ENCODE measurements around the gene AIFM2. TPM values are rescaled to one million over a fixed set of nuclear protein-coding genes. Genes with fewer than 3 reads are reported as not detected.

The AIFM2 gene
- total and polyA plus RNA-seq, 5 donors from 2014 or later = 2.0 to 5.5 (median 2.4) TPM

DNA sequence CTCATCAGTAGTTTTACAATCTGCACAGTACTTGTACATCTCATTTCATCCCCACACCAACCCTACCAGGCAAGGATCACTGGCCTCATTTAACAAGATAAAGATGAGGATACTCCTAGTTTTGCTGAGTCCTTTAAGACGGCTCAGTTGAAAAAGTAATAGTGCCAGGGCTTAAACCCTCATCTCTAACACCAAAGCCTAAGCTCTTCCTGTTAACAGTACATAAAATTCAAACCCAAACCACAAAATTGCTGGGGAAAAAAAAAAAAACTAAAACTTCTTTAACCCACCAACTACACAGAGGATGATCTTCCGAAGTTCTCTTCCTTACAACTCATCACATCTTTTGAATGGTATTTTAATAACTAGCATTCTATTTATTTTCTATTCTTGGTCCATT, 36.4 kb upstream of the AIFM2 start:
- Mint-ChIP-seq H3K9me3 (no peaks in the 10 kb centered on the region), H3K27ac (peak overlapping the region; percentile 35 to 95 (median 94)), H3K4me3 (peak overlapping the region; percentile 89 to 99 (median 92)), H3K4me1 (peaks cover 20 to 66% (median 48%) of the 10 kb centered on the region in 4 donors), H3K36me3 (peaks cover 12% of the 10 kb centered on the region), H3K27me3 (no peaks in the 10 kb centered on the region)
- ATAC-seq (ENCODE audit: low read depth in 2 of 2) = no peak
- peak overlapping the region; percentile 95 for H3K4me3 ChIP-seq (ENCODE audit: low read depth, low read length)
- H3K27ac ChIP-seq (ENCODE audit: insufficient read depth, low read length, poor library complexity, severe bottlenecking) = peak overlapping the region; percentile 91
- peaks cover 15% of the 10 kb centered on the region for H3K36me3 ChIP-seq (ENCODE audit: control insufficient read depth, insufficient read depth, low read length)
- H3K9me3 ChIP-seq (ENCODE audit: control insufficient read depth in 2 of 2, low read length in 2 of 2) = no peaks in the 10 kb centered on the region
- peaks cover 45% of the 10 kb centered on the region for H3K4me1 ChIP-seq (ENCODE audit: control insufficient read depth, insufficient read depth, low read length, poor library complexity, severe bottlenecking)
- DNase-seq = peak in 1 of 3 donors; percentile 58
- no peaks in the 10 kb centered on the region for H3K27me3 ChIP-seq (ENCODE audit: control insufficient read depth, insufficient read depth, low read length)

DNA sequence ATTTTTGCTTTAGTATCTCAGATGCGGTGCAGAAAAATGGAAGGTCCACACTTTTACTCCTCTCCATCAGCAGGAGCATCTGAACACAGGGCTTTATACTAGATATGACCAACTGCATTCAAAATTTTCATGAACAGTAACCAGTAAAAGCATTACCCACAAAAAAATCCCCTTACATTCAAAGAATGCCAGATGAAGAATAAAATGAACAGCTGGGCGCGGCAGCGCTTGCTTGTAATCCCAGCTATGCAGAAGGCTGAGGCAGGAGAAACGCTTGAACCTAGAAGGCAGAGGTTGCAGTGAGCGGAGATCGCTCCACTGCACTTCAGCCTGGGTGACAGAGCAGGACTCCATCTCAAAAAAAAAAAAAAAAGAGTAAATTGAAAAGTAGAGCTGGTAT, 34.6 kb upstream of the AIFM2 start:
- H3K4me3 ChIP-seq (ENCODE audit: low read depth, low read length) = peak overlapping the region; percentile 55
- Mint-ChIP-seq H3K36me3 (peaks cover 21% of the 10 kb centered on the region), H3K9me3 (no peaks in the 10 kb centered on the region), H3K4me1 (peaks cover 30 to 75% (median 59%) of the 10 kb centered on the region in 4 donors), H3K27me3 (no peaks in the 10 kb centered on the region), H3K4me3 (peak overlapping the region; percentile 40 to 78 (median 56)), H3K27ac (peak overlapping the region in 1 of 3 donors; percentile 5)
- H3K4me1 ChIP-seq (ENCODE audit: control insufficient read depth, insufficient read depth, low read length, poor library complexity, severe bottlenecking) = peaks cover 56% of the 10 kb centered on the region
- H3K27me3 ChIP-seq (ENCODE audit: control insufficient read depth, insufficient read depth, low read length) = no peaks in the 10 kb centered on the region
- no peaks in the 10 kb centered on the region for H3K9me3 ChIP-seq (ENCODE audit: control insufficient read depth in 2 of 2, low read length in 2 of 2)
- ATAC-seq (ENCODE audit: low read depth in 2 of 2) (no peak), DNase-seq (no peak)
- no peak overlapping the region for H3K27ac ChIP-seq (ENCODE audit: insufficient read depth, low read length, poor library complexity, severe bottlenecking)
- H3K36me3 ChIP-seq (ENCODE audit: control insufficient read depth, insufficient read depth, low read length) = peaks cover 18% of the 10 kb centered on the region

DNA sequence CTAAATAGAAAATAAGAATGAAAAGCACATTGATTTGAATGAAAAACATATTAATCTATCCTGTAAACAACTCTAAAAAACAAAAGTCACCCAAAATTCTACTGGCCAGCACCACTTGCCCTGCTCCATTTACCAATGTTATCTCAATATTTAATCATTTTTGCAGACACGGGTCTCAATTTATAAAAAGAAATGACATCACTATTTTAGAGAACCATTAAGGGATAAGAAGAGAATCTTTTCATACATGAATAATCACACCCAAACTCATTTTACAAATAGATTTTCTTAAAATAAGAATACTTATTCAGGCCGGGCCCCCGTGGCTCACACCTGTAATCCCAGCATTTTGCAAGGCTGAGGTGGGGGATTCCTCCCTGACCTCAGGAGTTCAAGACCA, 33.8 kb upstream of the AIFM2 start:
- H3K36me3 Mint-ChIP-seq = peaks cover 21% of the 10 kb centered on the region
- H3K27me3 Mint-ChIP-seq = no peaks in the 10 kb centered on the region
- peak overlapping the region in 3 of 4 donors; percentile 14 to 82 (median 79) for H3K4me3 Mint-ChIP-seq
- Histone ChIP-seq H3K36me3 (ENCODE audit: control insufficient read depth, insufficient read depth, low read length) (peaks cover 20% of the 10 kb centered on the region), H3K4me3 (ENCODE audit: low read depth, low read length) (no peak overlapping the region), H3K9me3 (ENCODE audit: control insufficient read depth in 2 of 2, low read length in 2 of 2) (no peaks in the 10 kb centered on the region), H3K27ac (ENCODE audit: insufficient read depth, low read length, poor library complexity, severe bottlenecking) (no peak overlapping the region), H3K27me3 (ENCODE audit: control insufficient read depth, insufficient read depth, low read length) (no peaks in the 10 kb centered on the region), H3K4me1 (ENCODE audit: control insufficient read depth, insufficient read depth, low read length, poor library complexity, severe bottlenecking) (peaks cover 64% of the 10 kb centered on the region)
- no peak overlapping the region for H3K27ac Mint-ChIP-seq
- no peak for DNase-seq
- H3K4me1 Mint-ChIP-seq = peaks cover 35 to 83% (median 67%) of the 10 kb centered on the region in 4 donors
- H3K9me3 Mint-ChIP-seq = no peaks in the 10 kb centered on the region
- ATAC-seq (ENCODE audit: low read depth in 2 of 2) = no peak

DNA sequence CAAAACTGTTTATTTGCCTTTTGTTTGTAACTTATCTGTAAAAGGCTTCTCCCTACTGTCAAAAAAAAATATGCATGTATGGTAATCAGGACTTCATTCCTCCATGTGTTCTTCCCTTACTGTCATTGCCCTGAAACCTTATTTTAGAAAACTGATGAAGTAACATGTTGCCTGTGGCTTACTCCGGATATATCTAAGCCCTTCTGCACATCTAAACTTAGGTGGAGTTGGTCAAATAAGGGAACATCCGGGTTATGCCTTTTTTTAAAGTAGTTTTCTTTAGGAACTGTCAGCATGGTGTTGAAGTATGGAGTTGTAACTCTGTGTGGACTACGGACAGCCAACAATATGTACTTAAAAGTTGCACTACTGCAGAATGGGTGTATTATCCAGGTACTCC, 31.5 kb upstream of the AIFM2 start:
- peak overlapping the region in 2 of 3 donors; percentile 34 to 86 for H3K27ac Mint-ChIP-seq
- H3K9me3 ChIP-seq (ENCODE audit: control insufficient read depth in 2 of 2, low read length in 2 of 2) = no peaks in the 10 kb centered on the region
- H3K4me3 Mint-ChIP-seq = peak overlapping the region in 3 of 4 donors; percentile 47 to 61 (median 59)
- H3K4me3 ChIP-seq (ENCODE audit: low read depth, low read length) = peak overlapping the region; percentile 22
- ATAC-seq (ENCODE audit: low read depth in 2 of 2) (no peak), DNase-seq (peak in 1 of 3 donors; percentile 19)
- no peaks in the 10 kb centered on the region for H3K9me3 Mint-ChIP-seq
- peaks cover 50 to 89% (median 75%) of the 10 kb centered on the region in 4 donors for H3K4me1 Mint-ChIP-seq
- no peaks in the 10 kb centered on the region for H3K27me3 Mint-ChIP-seq
- peaks cover 41% of the 10 kb centered on the region for H3K36me3 ChIP-seq (ENCODE audit: control insufficient read depth, insufficient read depth, low read length)
- no peaks in the 10 kb centered on the region for H3K27me3 ChIP-seq (ENCODE audit: control insufficient read depth, insufficient read depth, low read length)
- no peak overlapping the region for H3K27ac ChIP-seq (ENCODE audit: insufficient read depth, low read length, poor library complexity, severe bottlenecking)
- H3K36me3 Mint-ChIP-seq = peaks cover 32% of the 10 kb centered on the region
- peaks cover 58% of the 10 kb centered on the region for H3K4me1 ChIP-seq (ENCODE audit: control insufficient read depth, insufficient read depth, low read length, poor library complexity, severe bottlenecking)

DNA sequence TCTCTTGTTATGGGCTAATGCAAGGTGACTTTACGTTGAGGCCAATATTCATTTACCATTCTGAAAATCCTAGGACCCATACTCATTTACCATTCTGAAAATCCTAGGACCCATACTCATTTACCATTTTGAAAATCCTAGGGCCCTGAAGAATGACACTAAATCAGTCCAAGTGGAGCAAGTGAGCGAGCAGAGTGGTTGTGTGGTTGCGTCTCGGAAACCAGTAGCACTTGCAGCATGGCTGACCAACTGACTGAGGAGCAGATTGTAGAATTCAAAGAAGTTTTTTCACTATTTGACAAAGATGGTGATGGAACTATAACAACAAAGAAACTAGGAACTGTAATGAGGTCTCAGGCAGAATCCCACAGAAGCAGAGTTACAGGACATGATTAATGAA, 30.8 kb upstream of the AIFM2 start:
- no peaks in the 10 kb centered on the region for H3K9me3 ChIP-seq (ENCODE audit: control insufficient read depth in 2 of 2, low read length in 2 of 2)
- Mint-ChIP-seq H3K27ac (peak overlapping the region in 1 of 3 donors; percentile 86), H3K4me1 (peaks cover 45 to 82% (median 70%) of the 10 kb centered on the region in 4 donors), H3K36me3 (peaks cover 32% of the 10 kb centered on the region), H3K27me3 (no peaks in the 10 kb centered on the region), H3K4me3 (peak overlapping the region in 3 of 4 donors; percentile 58 to 63 (median 61)), H3K9me3 (no peaks in the 10 kb centered on the region)
- ATAC-seq (ENCODE audit: low read depth in 2 of 2) (no peak), DNase-seq (no peak)
- peaks cover 45% of the 10 kb centered on the region for H3K36me3 ChIP-seq (ENCODE audit: control insufficient read depth, insufficient read depth, low read length)
- peak overlapping the region; percentile 55 for H3K27ac ChIP-seq (ENCODE audit: insufficient read depth, low read length, poor library complexity, severe bottlenecking)
- H3K27me3 ChIP-seq (ENCODE audit: control insufficient read depth, insufficient read depth, low read length) = no peaks in the 10 kb centered on the region
- peak overlapping the region; percentile 69 for H3K4me3 ChIP-seq (ENCODE audit: low read depth, low read length)
- H3K4me1 ChIP-seq (ENCODE audit: control insufficient read depth, insufficient read depth, low read length, poor library complexity, severe bottlenecking) = peaks cover 51% of the 10 kb centered on the region

DNA sequence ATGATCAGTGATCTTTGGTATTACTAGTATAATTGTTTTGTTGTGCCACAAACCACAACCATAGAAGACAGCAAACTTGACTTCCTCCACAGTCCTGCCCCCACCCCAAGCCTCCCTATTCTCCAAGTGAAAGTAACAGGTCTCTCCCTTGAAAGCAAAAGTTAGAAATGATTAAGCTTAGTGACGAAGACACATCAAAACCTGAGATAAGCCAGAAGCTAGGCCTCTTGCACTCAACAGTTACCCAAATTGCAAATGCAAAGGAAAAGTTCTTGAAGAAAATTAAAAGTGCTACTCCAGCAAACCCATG, 30.2 kb upstream of the AIFM2 start:
- H3K4me1 ChIP-seq (ENCODE audit: control insufficient read depth, insufficient read depth, low read length, poor library complexity, severe bottlenecking) = peaks cover 45% of the 10 kb centered on the region
- peaks cover 48% of the 10 kb centered on the region for H3K36me3 ChIP-seq (ENCODE audit: control insufficient read depth, insufficient read depth, low read length)

DNA sequence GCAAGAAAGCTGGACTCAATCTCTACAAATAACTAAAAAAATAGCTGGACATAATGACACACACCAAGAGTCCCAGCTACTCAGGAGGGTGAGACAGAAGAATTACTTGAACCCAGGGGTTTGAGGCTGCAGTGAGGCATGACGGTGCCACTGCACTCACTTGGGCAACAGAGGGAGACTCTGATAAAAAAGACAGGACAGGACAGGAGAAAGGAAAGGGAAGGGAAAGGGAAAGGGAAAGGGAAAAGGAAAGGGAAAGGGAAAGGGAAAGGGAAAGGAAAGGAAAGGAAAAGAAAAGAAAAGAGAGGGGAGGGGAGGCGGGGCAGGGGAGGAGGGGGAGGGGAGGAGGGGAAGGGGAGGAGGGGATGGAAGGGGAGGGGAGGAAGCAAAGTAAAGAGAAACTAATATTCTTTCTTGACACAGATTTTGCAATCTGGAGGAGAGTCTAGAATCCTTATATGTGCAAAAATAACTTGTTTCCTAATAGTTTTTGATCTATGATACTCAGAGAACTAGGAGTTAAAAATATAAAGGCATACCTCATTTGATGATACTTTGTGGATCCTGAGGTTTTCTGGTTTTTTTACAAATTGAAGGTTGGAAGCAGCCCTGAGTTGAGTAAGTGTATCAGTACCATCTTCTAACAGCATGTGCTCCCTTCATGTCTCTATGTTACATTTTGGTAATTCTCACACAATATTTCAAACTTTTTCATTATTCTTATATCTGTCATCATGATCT, 29.7 kb upstream of the AIFM2 start:
- Mint-ChIP-seq H3K27ac (peak overlapping the region; percentile 75 to 86 (median 82)), H3K4me1 (peaks cover 49 to 71% (median 63%) of the 10 kb centered on the region in 4 donors), H3K4me3 (peak overlapping the region; percentile 61 to 86 (median 70)), H3K9me3 (no peaks in the 10 kb centered on the region), H3K36me3 (peaks cover 38% of the 10 kb centered on the region), H3K27me3 (no peaks in the 10 kb centered on the region)
- Histone ChIP-seq H3K4me3 (ENCODE audit: low read depth, low read length) (peak overlapping the region; percentile 69), H3K27me3 (ENCODE audit: control insufficient read depth, insufficient read depth, low read length) (no peaks in the 10 kb centered on the region), H3K36me3 (ENCODE audit: control insufficient read depth, insufficient read depth, low read length) (peaks cover 52% of the 10 kb centered on the region), H3K4me1 (ENCODE audit: control insufficient read depth, insufficient read depth, low read length, poor library complexity, severe bottlenecking) (peaks cover 40% of the 10 kb centered on the region), H3K9me3 (ENCODE audit: control insufficient read depth in 2 of 2, low read length in 2 of 2) (no peaks in the 10 kb centered on the region), H3K27ac (ENCODE audit: insufficient read depth, low read length, poor library complexity, severe bottlenecking) (peak overlapping the region; percentile 55)
- ATAC-seq (ENCODE audit: low read depth in 2 of 2) (peak; percentile 22 to 24), DNase-seq (no peak)

More for the DNA sequence above, 30.2 kb upstream of the AIFM2 start:
- H3K9me3 ChIP-seq (ENCODE audit: control insufficient read depth in 2 of 2, low read length in 2 of 2) = no peaks in the 10 kb centered on the region
- Mint-ChIP-seq H3K4me1 (peaks cover 45 to 76% (median 66%) of the 10 kb centered on the region in 4 donors), H3K27ac (peak overlapping the region; percentile 17 to 86 (median 82)), H3K36me3 (peaks cover 32% of the 10 kb centered on the region), H3K9me3 (no peaks in the 10 kb centered on the region), H3K27me3 (no peaks in the 10 kb centered on the region), H3K4me3 (peak overlapping the region; percentile 58 to 86 (median 62))
- peak in 2 of 3 donors; percentile 43 to 83 for DNase-seq
- peak overlapping the region; percentile 55 for H3K27ac ChIP-seq (ENCODE audit: insufficient read depth, low read length, poor library complexity, severe bottlenecking)
- no peaks in the 10 kb centered on the region for H3K27me3 ChIP-seq (ENCODE audit: control insufficient read depth, insufficient read depth, low read length)
- ATAC-seq (ENCODE audit: low read depth in 2 of 2) = peak; percentile 62 to 68
- peak overlapping the region; percentile 69 for H3K4me3 ChIP-seq (ENCODE audit: low read depth, low read length)
